LNCAP (cell line): ENCODE results near the gene EDEM1.

Experiments used
- CTCF ChIP-seq: fragments of 450-650 bp; IDR thresholded peaks from 2 replicates; pipeline ENCODE4 v1.5.1; 2017; ENCODE audit warnings: mild to moderate bottlenecking

EDEM1 gene

GRCh38 chr3:5264093-5264600 is 76.6 kb downstream of the EDEM1 start:
- no peak for TF ChIP-seq CTCF

DNA sequence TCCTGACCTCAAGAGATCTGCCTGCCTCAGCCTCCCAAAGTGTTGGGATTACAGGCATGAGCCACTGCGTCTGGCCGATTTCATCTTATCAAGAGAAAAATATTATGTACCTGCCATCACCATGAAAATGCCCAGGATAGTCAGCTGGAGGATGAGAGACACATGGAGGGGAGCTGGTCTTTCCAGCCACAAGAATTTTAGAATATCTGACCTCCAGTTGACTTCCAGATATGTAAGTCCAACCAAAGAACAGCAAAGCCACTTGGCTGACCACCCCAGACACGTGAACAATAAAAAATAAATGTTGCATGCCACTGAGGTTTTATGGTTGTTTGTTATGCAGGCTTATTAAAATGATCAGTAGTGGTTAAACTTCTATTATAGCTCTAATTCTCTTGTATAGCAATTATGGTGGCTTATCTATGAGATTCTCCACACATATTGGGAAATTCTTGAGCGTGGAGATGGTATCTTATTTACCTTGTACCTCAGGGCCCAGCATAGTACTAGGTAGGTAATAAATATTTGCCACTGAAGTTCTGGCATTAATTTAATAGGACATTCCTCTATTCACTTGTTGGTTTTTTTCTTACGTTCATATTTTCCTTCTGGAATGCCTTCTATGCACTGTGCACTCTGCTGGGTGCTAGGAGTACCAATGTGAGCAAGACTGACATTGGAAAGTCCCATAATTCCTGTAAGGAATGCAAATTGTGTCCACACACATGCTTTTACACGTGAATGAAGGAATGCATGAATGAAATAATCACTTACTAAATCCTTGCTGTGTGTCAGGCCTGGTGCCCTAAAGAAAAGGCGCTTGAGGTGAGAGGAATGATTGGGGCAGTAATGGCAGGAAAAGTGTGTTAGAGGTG is 77.6 kb downstream of the EDEM1 start:
- no peak for TF ChIP-seq CTCF

- no peak for TF ChIP-seq CTCF
Measured at GRCh38 chr3:5267252-5267651, 79.7 kb downstream of the EDEM1 start.

DNA sequence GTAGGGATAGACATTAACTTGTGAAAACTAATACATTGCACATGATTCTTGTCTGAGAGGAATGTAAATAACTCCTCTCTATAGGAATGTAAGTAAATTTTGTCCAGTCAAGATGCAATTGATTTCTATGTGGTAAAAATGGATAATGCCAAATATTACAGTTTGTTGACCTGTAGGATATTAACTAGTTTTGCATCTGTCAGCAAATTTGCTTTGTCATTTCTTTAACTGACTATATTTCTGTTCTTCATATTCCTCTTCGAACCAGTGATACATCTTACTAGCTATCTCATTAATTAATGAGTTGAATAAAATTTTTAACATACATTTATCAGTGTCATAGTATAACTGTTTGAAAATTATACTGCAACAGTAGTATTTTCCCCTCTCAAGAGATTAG is 80.4 kb downstream of the EDEM1 start:
- no peak for TF ChIP-seq CTCF
